Midbrain (tissue), 1 donor: ENCODE data around the gene IRF5.
"Not testable (repeated sequence)": the region's sequence is repeated elsewhere in the genome, so short reads cannot be mapped to it uniquely, and the experiment has no call there.

ENCODE experiments used
- DNase-seq: peaks from one replicate; lab custom pipeline; 2025; lab: John Stamatoyannopoulos, UW

IRF5 gene

DNA sequence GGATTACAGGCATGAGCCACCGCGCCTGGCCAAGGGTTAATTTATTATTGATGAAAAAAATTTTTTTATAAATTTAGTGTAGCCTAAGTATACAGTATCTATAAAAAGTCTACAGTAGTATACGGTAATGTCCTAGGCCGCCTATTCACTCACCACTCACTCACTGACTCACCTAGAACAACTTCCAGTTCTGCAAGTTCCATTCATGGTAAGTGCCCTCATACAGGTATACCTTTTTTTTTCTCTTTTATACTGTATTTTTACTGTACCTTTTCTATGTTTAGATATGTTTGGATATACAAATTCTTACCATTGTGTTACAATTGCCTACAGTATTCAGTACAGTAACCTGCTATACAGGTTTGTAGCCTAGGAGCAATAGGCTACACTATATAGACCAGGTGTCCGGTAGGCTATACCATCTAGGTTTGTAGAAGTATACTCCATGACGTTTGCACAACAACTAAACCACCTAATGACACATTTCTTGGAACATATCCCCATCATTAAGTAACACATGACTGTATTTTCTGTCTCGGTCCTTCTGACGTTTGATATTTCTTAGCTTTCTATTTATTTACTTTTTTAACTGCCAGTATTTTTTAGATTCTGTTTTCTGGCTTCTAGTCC lies 23.4 kb downstream of the IRF5 start:
- no peak for DNase-seq

DNA sequence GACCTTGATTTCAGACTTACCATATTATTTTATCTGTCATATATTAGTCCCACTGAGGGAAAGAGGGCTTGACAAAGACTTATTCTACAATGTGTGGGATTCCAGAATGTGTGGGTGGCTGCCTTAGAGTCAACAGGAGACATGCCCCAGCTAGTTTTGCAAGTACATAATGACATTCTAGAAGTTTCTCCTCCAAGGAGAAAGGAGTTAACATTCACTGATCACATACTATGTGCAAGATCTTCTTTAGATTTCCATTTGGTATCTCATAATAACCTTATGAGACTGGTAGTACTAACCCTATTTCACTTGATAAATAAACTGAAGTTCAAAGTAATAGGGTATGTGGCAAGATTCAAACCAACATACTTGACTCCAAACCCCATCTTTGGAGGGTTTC lies 25.2 kb downstream of the IRF5 start:
- DNase-seq = no peak

DNA sequence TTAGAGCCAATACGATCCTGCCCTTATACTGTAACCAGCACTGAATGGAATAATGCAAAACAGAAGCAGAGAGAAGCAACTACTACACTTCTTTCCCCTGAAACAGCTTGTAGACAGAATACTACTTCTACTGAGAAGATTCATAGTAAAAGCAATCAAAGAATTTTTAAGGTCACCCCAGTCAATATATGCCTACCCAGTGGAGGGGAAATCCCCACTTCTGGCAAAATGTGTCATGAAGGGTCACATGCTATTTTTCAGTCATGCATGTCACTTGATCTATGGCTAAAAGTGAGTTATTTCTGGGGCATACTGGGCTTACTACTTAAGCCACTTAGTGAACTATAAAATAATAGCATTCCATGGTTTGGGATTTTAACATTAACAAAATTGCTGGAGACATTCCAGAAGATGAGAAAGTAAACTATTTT lies 25.6 kb downstream of the IRF5 start:
- DNase-seq = no peak

DNA sequence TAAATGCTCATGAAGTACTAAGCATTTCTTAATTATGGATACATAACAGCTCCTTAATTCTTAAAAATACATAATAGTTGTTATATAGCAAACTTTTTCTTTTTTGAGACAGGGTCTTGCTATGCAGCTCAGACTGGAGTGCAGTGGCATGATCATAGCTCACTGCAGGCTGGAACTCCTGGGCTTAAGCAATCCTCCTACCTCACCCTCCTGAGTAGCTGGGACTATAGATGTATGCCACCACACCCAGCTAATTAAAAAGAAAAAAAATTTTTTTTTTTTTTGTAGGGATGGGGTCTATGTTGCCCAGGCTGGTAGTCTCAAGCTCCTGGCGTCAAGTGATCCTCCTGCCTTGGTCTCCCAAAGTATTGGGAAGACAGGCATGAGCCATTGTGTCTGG lies 30.9 kb downstream of the IRF5 start:
- DNase-seq = no peak

DNA sequence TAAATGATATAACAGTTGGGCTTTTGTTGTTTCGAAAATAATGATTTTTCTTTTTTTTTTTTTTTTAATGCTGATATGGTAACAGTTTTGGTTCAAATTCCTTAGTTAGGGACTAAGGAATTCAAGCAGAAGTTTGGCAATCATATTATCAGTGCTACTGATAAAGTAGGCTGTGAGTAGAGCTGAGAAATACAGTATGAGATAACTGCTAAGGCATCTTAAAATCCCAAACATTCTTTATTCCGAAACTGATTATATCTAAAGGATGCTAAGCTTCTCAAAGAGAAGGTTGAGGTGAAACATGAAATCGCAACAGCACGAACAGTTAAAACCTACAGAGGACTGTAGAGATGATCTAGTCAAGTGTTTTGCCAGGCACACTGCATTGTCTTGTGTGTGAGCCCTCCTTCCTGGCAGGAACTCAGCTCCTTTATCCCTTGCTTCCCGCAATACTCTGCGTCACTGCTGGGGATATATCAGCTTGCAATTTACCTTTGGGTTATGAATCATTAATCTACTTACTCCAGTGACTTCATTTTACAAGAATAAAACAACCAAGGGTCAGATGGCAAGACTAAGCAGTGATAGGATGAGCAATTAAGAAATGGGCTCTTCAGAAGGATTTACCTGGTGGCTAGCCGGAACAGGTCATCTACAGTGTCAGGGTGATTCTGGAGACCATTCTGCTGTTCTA lies 36.7 kb downstream of the IRF5 start:
- DNase-seq = no peak

DNA sequence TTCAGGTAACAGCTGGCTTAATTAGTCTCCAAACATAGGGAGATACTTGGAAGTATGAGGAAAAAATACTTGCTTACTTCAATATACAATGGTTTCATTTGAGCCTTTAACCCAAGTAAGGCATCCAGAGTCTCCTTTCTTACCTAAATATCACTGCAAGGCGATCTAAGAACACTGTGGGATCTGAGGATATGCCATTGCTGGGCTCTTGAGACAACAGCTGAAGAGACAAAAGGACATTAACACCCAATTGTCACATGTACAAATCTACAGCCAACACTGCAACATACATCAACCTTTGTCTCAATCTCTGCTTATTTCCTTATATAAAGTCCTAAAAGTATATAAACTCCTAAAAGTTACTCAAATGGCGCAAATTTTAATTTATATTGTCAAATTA lies 44.4 kb downstream of the IRF5 start:
- no peak for DNase-seq

DNA sequence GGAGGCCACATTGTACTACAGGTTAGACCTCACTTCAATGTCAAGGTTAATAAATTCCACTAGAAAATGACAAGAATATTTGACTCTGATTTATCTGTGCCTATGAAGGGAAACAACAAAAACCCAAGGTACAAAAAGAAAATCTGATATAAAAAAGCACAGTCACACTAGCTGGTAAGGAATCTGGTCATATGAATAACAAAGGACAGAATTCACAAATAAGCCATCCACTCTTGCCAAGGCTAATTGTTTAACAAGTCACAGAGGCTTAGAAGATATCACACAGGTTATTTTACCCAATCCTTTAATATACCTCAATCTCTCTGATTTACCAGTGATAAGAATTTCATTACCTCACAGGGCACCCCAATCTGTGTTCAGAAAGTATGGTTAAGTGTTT lies 47.9 kb downstream of the IRF5 start:
- DNase-seq = no peak

DNA sequence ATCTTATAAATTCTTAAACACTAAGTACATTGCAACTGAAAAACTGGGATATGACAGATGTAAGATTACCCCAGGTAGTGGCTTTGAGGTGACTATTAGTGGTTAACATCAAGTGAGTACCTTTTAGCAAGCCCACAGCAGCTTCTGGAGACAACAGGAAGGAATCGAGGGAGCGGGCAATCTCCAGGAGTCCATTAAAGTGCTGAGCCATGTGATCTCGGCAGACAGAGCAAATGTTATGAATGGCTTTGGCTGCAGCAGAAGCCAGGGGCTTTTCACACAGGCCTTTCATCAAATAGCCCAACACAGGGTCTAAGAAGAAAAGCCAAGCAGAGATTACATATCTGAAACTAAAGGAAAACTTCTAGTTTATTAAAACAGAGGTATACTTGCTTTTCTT lies 48.9 kb downstream of the IRF5 start:
- DNase-seq = no peak

DNA sequence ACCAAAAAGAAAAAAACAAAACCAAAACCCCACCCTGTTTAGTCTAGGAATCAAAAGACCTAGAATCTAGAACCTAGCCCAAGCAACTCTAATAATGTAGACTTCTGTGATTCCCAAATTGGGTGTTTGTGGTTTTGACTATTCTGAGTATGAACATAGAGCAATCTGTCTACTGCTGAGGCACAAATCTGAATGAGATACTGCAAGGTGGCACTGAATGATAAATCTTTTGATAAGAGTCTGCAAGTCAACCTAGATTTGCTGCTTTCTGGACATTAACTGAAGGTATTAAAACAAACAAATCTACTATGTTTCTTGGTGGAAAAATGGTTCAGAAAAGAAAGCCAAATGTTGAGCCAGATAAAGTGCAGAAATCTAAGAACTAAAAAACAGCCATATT lies 50.6 kb downstream of the IRF5 start:
- DNase-seq = no peak

DNA sequence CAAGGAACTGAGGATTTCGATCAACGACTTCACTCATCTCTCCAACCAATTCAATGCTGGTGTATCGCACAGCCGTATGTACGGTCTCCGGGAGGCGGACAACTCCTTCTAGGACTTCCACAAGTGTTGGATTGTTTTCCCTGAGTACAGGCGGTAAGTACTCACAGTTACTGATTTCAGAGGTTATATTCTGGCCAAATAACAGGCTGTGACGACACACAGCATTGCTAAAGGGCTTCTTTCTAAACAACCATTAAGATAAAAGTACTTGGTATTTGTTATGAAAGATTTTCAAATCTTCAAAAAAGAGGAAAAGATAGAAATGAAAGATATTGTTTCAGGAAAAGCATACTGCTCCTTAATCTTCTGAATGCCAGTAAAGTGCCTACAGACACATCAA lies 52.2 kb downstream of the IRF5 start:
- DNase-seq = no peak

DNA sequence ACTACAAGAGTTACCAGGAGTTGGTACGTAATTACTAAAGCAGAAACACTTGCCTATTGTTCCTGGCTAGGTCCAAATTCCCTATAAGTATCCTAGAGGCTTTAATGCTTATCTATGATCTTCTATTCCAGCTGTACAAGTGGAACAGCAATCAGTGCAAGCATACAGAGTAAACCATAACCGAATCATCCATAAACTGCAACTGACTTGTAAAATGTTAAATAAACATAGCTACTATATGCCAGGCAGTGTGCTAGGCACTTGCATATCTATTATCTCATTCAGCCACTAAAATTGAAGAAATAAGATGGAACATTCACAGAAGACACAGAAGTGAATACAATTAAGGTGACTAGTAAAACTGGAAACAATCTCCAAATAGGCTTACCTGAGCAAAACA lies 55.7 kb downstream of the IRF5 start:
- no peak for DNase-seq

DNA sequence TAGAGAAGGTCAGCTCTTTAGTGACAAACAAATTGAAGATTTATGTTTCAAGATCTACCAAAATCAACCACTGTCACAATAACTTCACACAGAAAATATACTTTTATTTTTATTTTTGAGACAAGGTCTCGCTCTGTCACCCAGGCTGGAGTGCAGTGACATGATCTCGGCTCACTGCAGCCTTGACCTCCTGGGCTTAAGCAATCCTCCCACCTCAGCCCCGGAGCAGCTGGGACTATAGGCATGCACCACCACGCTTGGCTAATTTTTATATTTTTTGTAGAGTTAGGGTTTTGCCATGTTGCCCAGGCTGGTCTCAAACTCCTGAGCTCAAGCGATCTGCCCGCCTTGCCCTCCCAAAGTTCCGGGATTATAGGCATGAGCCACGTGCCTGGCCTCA lies 56.8 kb downstream of the IRF5 start:
- DNase-seq = not testable (repeated sequence)

DNA sequence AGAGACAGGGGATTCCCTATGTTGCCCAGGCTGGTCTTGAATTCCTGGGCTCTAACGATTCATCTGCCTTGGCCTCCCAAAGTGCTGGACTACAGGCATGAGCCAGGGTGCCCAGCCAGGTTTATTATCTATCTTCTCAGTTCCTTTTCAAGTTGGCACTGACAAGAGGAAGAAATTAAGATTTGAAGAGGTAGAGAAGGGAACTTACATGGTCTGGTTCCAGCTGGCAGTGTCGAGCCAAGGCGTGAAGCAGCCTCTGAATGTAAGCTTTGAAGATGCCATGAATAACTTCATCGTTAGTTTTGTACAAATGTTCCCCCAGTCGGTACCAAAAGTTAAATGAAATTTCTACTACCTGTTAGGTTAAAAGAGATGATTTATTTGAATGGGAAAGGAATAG lies 59.5 kb downstream of the IRF5 start:
- no peak for DNase-seq
